NCI-H1417 treated with DMSO at 0.1 percent for 48 hours (cell line): ENCODE measurements around the gene DMTF1.
"Not testable (repeated sequence)": the region's sequence is repeated elsewhere in the genome, so short reads cannot be mapped to it uniquely, and the experiment has no call there.

Experiments used
- DNase-seq: peaks from one replicate; lab custom pipeline; 2025; lab: John Stamatoyannopoulos, UW

Gene DMTF1

GRCh38 chr7:87199700-87200450, 47.6 kb downstream of the DMTF1 start:
- no peak for DNase-seq

- no peak for DNase-seq
Observed at GRCh38 chr7:87202208-87202607, 50.0 kb downstream of the DMTF1 start.

- no peak for DNase-seq
Observed at GRCh38 chr7:87202705-87203104, 50.5 kb downstream of the DMTF1 start.

GRCh38 chr7:87203929-87204328, 51.7 kb downstream of the DMTF1 start:
- DNase-seq = not testable (repeated sequence)

GRCh38 chr7:87204933-87205332, 52.7 kb downstream of the DMTF1 start:
- DNase-seq = no peak

- DNase-seq = not testable (repeated sequence)
Observed at GRCh38 chr7:87205701-87206100, 53.4 kb downstream of the DMTF1 start.

GRCh38 chr7:87206361-87206760, 54.1 kb downstream of the DMTF1 start:
- DNase-seq = no peak

- no peak for DNase-seq
Observed at GRCh38 chr7:87209295-87209924, 57.2 kb downstream of the DMTF1 start.

- DNase-seq = no peak
Observed at GRCh38 chr7:87210506-87210905, 58.3 kb downstream of the DMTF1 start.

- no peak for DNase-seq
Observed at GRCh38 chr7:87212498-87212897, 60.2 kb downstream of the DMTF1 start.

- no peak for DNase-seq
Observed at GRCh38 chr7:87213252-87213651, 61.0 kb downstream of the DMTF1 start.

- no peak for DNase-seq
Observed at GRCh38 chr7:87213811-87214210, 61.6 kb downstream of the DMTF1 start.

GRCh38 chr7:87215046-87215445, 62.8 kb downstream of the DMTF1 start:
- DNase-seq = no peak

- DNase-seq = no peak
Observed at GRCh38 chr7:87216701-87217508, 64.7 kb downstream of the DMTF1 start.

- DNase-seq = no peak
Observed at GRCh38 chr7:87217983-87218653, 65.9 kb downstream of the DMTF1 start.

- DNase-seq = no peak
Observed at GRCh38 chr7:87218796-87219544, 66.7 kb downstream of the DMTF1 start.

GRCh38 chr7:87219545-87220025, 67.3 kb downstream of the DMTF1 start, which contains the start of gene TMEM243:
Gene TMEM243, minus strand, starts transcription at chr7:87219732. Its CDS starts 229 bp downstream, at chr7:87219503.
- DNase-seq = peak; percentile 9

- peak; percentile 77 for DNase-seq
Observed at GRCh38 chr7:87220026-87220733, 67.9 kb downstream of the DMTF1 start.

GRCh38 chr7:87220734-87221215, 68.5 kb downstream of the DMTF1 start:
- DNase-seq = no peak

- no peak for DNase-seq
Observed at GRCh38 chr7:87223666-87224065, 71.4 kb downstream of the DMTF1 start.
